ENCODE data around the gene TMPRSS4. TPM values are rescaled to one million over a fixed set of nuclear protein-coding genes. Genes with fewer than 3 reads are reported as not detected.
"Not testable (repeated sequence)": the region's sequence is repeated elsewhere in the genome, so short reads cannot be mapped to it uniquely, and the experiment has no call there.

TMPRSS4 gene
- polyA plus RNA-seq, 1 of the 3 experiments (the other 2 are of a cell fraction): not detected

DNA sequence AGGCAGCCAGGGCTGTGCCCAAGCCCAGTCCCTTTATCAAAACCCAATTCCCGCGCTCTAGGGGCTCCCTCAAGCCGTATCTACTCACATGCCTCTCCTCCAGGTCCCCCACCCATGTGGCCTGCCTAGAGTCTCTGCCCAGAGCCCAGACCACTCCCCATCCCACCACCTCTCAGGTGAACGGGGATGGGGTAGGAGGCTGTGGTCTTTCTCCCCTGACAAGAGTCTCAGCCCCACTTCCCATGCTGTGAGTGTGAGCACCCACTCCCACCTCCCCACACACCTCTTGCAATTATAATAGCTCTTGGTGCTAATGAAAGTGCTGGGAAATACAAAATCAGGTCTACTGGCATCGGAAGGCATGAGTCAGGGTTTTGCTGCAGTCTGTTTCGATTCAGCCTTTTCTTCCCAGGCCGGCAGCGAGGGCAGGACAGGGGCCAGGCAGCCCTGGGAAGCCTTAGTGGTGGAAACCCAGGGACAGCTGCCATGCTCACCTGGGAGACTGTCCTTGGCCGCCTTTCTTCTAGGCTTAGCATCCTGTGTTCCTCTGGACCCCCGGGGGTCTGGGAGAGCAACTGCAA lies 16.7 kb upstream of the TMPRSS4 start (continued):
- TF ChIP-seq POLR2AphosphoS5 (IDR thresholded peaks at IDR 0.05; ENCODE audit: low read depth, low read length): no peak
- no peak for TF ChIP-seq FOXJ3 (CRISPR knock-in tag; IDR thresholded peaks at IDR 0.05)
- TF ChIP-seq GABPA (IDR thresholded peaks at IDR 0.05; ENCODE audit: low read depth): no peak
- no peak for TF ChIP-seq CHD2 (IDR thresholded peaks at IDR 0.05; ENCODE audit: low read length, partially characterized antibody)
- TF ChIP-seq RXRA (IDR thresholded peaks at IDR 0.05; ENCODE audit: borderline replicate concordance, low read depth): no peak
- TF ChIP-seq NRF1 (IDR thresholded peaks at IDR 0.05; ENCODE audit: low read depth, low read length): no peak
- TF ChIP-seq, protein P1, sequence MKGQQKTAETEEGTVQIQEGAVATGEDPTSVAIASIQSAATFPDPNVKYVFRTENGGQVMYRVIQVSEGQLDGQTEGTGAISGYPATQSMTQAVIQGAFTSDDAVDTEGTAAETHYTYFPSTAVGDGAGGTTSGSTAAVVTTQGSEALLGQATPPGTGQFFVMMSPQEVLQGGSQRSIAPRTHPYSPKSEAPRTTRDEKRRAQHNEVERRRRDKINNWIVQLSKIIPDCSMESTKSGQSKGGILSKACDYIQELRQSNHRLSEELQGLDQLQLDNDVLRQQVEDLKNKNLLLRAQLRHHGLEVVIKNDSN (IDR thresholded peaks at IDR 0.05; ENCODE audit: borderline replicate concordance, low read depth): no peak

DNA sequence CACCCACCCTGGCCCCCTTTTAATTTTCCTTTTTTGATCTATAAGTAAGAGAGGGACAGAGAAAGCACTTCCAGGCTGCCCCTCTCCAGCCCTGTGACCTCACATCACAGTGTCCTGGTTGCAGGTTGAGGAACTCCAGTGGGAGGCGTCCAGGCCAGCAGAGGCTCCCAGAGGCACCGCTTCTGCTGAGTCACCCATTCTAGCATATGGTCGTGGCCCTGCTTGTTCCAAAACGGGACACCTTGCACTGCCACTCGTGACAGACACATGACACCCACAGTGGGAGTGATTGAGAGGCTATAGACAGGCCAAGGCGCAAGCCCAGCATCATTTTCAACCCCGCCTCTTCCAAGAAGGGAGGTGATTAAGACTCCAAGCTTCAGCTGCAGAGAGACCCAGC lies 16.0 kb upstream of the TMPRSS4 start:
- Histone ChIP-seq H3K9ac (no peak overlapping the region), H3K27ac (ENCODE audit: low read depth in 2 of 2, low read length in 1 of 2) (no peak overlapping the region), H2AFZ (ENCODE audit: low read depth) (no peak overlapping the region), H3K9me3 (no peaks in the 10 kb centered on the region), H3K4me1 (ENCODE audit: control insufficient read depth in 1 of 2, insufficient read depth in 2 of 2, low read depth in 1 of 2, low read length in 1 of 2) (peaks cover 0 to 2% of the 10 kb centered on the region in 2 experiments; a peak in 1 of 4 replicates), H3K4me2 (no peak overlapping the region), H3K27me3 (ENCODE audit: insufficient read depth) (peaks cover 7% of the 10 kb centered on the region; the same call in 1 of the 2 replicates), H3K36me3 (replicated peaks in 1 of 2; ENCODE audit: control insufficient read depth in 1 of 2, insufficient read depth in 2 of 2, low read length in 1 of 2) (no peaks in the 10 kb centered on the region), H3F3A (replicated peaks; ENCODE audit: insufficient read depth) (no peaks in the 10 kb centered on the region), H3K79me2 (ENCODE audit: insufficient read depth) (no peaks in the 10 kb centered on the region), H4K20me1 (ENCODE audit: insufficient read depth) (no peaks in the 10 kb centered on the region), H3K4me3 (ENCODE audit: low read depth in 2 of 2, low read length in 1 of 2) (no peak overlapping the region), H3K9me2 (no peaks in the 10 kb centered on the region)
- CTCF ChIA-PET: interaction anchor here (1.6 kb wide), 1 partner anchor 114 kb away, joined by 6 read pairs; no protein-coding TSS in a partner anchor
- 33% methylated on average over 7 of the region's 7 CpGs for WGBS (ENCODE audit: low lambda C conversion rate)
- POLR2A ChIA-PET: no interaction called here
- no peak for TF ChIP-seq GATA2 (CRISPR knock-in tag; IDR thresholded peaks at IDR 0.05)
- TF ChIP-seq, protein P2, sequence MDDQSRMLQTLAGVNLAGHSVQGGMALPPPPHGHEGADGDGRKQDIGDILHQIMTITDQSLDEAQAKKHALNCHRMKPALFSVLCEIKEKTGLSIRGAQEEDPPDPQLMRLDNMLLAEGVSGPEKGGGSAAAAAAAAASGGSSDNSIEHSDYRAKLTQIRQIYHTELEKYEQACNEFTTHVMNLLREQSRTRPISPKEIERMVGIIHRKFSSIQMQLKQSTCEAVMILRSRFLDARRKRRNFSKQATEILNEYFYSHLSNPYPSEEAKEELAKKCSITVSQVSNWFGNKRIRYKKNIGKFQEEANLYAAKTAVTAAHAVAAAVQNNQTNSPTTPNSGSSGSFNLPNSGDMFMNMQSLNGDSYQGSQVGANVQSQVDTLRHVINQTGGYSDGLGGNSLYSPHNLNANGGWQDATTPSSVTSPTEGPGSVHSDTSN (IDR thresholded peaks at IDR 0.05): no peak
- TF ChIP-seq, protein P3, sequence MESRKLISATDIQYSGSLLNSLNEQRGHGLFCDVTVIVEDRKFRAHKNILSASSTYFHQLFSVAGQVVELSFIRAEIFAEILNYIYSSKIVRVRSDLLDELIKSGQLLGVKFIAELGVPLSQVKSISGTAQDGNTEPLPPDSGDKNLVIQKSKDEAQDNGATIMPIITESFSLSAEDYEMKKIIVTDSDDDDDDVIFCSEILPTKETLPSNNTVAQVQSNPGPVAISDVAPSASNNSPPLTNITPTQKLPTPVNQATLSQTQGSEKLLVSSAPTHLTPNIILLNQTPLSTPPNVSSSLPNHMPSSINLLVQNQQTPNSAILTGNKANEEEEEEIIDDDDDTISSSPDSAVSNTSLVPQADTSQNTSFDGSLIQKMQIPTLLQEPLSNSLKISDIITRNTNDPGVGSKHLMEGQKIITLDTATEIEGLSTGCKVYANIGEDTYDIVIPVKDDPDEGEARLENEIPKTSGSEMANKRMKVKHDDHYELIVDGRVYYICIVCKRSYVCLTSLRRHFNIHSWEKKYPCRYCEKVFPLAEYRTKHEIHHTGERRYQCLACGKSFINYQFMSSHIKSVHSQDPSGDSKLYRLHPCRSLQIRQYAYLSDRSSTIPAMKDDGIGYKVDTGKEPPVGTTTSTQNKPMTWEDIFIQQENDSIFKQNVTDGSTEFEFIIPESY (IDR thresholded peaks at IDR 0.05; ENCODE audit: borderline replicate concordance, low read depth): no peak
- DNase-seq: no peak

DNA sequence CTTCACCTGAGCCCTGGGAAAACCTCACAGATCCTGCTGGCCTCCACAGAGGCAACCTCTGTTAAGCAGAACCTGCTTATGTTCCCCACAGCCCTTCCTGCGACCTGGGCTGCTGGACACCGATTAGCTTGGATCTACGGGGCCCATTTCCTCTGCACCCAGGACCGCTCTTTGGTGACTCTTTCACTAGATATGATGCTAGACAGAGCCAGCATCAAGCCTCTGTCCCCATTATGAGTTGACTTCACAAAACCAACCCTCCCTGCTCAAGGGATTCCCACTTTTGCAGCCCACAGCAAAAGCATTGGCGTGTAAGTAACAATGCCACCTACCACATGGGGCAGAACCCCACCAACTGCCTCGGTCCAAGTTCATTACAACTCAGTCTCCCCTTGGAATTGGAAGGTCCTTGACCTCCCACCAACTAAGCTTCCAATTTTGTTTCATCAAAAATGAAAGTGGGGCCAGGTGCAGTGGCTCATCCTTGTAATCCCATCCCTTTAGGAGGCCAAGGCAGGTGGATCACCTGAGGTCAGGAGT lies 15.2 kb upstream of the TMPRSS4 start:
- Histone ChIP-seq H3K4me2 (no peak overlapping the region), H3K27ac (ENCODE audit: low read depth in 2 of 2, low read length in 1 of 2) (no peak overlapping the region), H3K36me3 (replicated peaks in 1 of 2; ENCODE audit: control insufficient read depth in 1 of 2, insufficient read depth in 2 of 2, low read length in 1 of 2) (no peaks in the 10 kb centered on the region), H3K9ac (no peak overlapping the region), H3K9me2 (no peaks in the 10 kb centered on the region), H3K27me3 (ENCODE audit: insufficient read depth) (peaks cover 7% of the 10 kb centered on the region; the same call in 1 of the 2 replicates), H3K79me2 (ENCODE audit: insufficient read depth) (no peaks in the 10 kb centered on the region), H3F3A (replicated peaks; ENCODE audit: insufficient read depth) (no peaks in the 10 kb centered on the region), H4K20me1 (ENCODE audit: insufficient read depth) (no peaks in the 10 kb centered on the region), H2AFZ (ENCODE audit: low read depth) (no peak overlapping the region), H3K9me3 (no peaks in the 10 kb centered on the region), H3K4me1 (ENCODE audit: control insufficient read depth in 1 of 2, insufficient read depth in 2 of 2, low read depth in 1 of 2, low read length in 1 of 2) (peaks cover 0 to 2% of the 10 kb centered on the region in 2 experiments; a peak in 1 of 4 replicates), H3K4me3 (ENCODE audit: low read depth in 2 of 2, low read length in 1 of 2) (no peak overlapping the region)
- CTCF ChIA-PET: interaction anchor here (0.9 to 4.7 kb wide), 3 partner anchors 8 to 218 kb away, joined by 3 to 24 read pairs (median 6); no protein-coding TSS in a partner anchor
- DNase-seq: no peak
- WGBS (ENCODE audit: low lambda C conversion rate): 33% methylated on average over 4 of the region's 6 CpGs
- TF ChIP-seq MEF2A (IDR thresholded peaks at IDR 0.05; ENCODE audit: borderline replicate concordance, low read depth): no peak
- POLR2A ChIA-PET: no interaction called here

DNA sequence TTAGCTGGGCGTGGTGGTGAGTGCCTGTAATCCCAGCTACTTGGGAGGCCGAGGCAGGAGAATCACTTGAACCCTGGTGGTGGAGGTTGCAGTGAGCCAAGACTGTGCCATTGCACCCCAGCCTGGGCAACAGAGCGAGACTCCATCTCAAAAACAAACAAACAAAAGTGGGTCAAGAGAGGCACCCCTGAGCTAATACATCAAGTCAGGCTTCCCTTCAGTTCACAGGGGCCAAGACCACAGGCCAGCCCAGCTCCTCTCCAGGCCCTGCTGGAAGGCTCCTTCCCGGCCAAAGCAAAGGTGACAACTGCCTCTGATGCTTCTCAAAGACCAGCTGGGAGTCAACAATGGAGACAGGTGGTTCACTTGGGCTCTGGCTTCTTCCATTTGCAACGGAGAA lies 14.7 kb upstream of the TMPRSS4 start:
- CTCF ChIA-PET: interaction anchor here (0.9 to 4.7 kb wide), 2 partner anchors 9 to 218 kb away, joined by 3 to 24 read pairs; no protein-coding TSS in a partner anchor
- H3K4me2 ChIP-seq; H4K20me1 ChIP-seq (ENCODE audit: insufficient read depth); H3K79me2 ChIP-seq (ENCODE audit: insufficient read depth); POLR2A ChIA-PET; H3K9me2 ChIP-seq; H3K36me3 ChIP-seq (replicated peaks in 1 of 2; ENCODE audit: control insufficient read depth in 1 of 2, insufficient read depth in 2 of 2, low read length in 1 of 2); H3K9ac ChIP-seq; H3K27me3 ChIP-seq (ENCODE audit: insufficient read depth); H3K27ac ChIP-seq (ENCODE audit: low read depth in 2 of 2, low read length in 1 of 2); H3K9me3 ChIP-seq; H3F3A ChIP-seq (replicated peaks; ENCODE audit: insufficient read depth); H3K4me3 ChIP-seq (ENCODE audit: low read depth in 2 of 2, low read length in 1 of 2); H3K4me1 ChIP-seq (ENCODE audit: control insufficient read depth in 1 of 2, insufficient read depth in 2 of 2, low read depth in 1 of 2, low read length in 1 of 2); H2AFZ ChIP-seq (ENCODE audit: low read depth); DNase-seq: not testable (repeated sequence)
- 20% methylated on average over 4 of the region's 5 CpGs for WGBS (ENCODE audit: low lambda C conversion rate)

Data from SK-N-SH (cell line).